Spleen (tissue), 11 donors: ENCODE data around the gene CLASP1. TPM values are rescaled to one million over a fixed set of nuclear protein-coding genes. Genes with fewer than 3 reads are reported as not detected.
"Not testable (repeated sequence)": the region's sequence is repeated elsewhere in the genome, so short reads cannot be mapped to it uniquely, and the experiment has no call there.

Experiments used
- DNase-seq: peaks from one replicate; pipeline ENCODE4 v3.0.0-alpha.2; 2020
- H3K27ac ChIP-seq, 8 donors: fragments of 200-600 bp; sonication (generic) in 7 of 8; 1 replicate in 4 of 8; 2 replicates in 4 of 8; pipeline versions ENCODE4 v1.5.0 to v1.8.0; 2016 to 2021; ENCODE audit warnings: inconsistent platforms in 4 of 8, mild to moderate bottlenecking in 4 of 8, moderate library complexity in 1 of 8
- H3K27me3 ChIP-seq, 7 donors: fragments of 200-600 bp; sonication (generic) in 6 of 7; replicated peaks in 1 of 7; 1 replicate in 4 of 7; 2 replicates in 3 of 7; pipeline versions ENCODE4 v1.5.0 to v1.8.0; 2016 to 2021; ENCODE audit warnings: inconsistent platforms in 3 of 7, mild to moderate bottlenecking in 1 of 7
- H3K36me3 ChIP-seq, 6 donors: fragments of 200-600 bp; sonication (generic) in 5 of 6; 1 replicate in 4 of 6; 2 replicates in 2 of 6; pipeline versions ENCODE4 v1.5.0 to v1.8.0; 2016 to 2021; ENCODE audit warnings: inconsistent platforms in 2 of 6
- H3K4me1 ChIP-seq, 6 donors: fragments of 200-600 bp; sonication (generic) in 5 of 6; 1 replicate in 3 of 6; 2 replicates in 3 of 6; pipeline versions ENCODE4 v1.5.0 to v1.8.0; 2016 to 2021; ENCODE audit warnings: inconsistent platforms in 3 of 6
- H3K4me3 ChIP-seq, 8 donors: fragments of 200-600 bp; sonication (generic) in 7 of 8; 1 replicate in 4 of 8; 2 replicates in 4 of 8; pipeline versions ENCODE4 v1.5.0 to v1.8.0; 2016 to 2021; ENCODE audit warnings: inconsistent platforms in 4 of 8, mild to moderate bottlenecking in 4 of 8, moderate library complexity in 2 of 8
- H3K9me3 ChIP-seq, 8 donors: fragments of 200-600 bp; sonication (generic) in 7 of 8; 1 replicate in 4 of 8; 2 replicates in 4 of 8; pipeline versions ENCODE4 v1.5.0 to v1.8.0; 2016 to 2021; ENCODE audit warnings: inconsistent platforms in 4 of 8
- POLR2A ChIP-seq, 3 donors: fragments of 450-650 bp; IDR thresholded peaks; one replicate each; pipeline ENCODE4 v1.5.1; 2017; ENCODE audit warnings: antibody characterized with exemption in 3 of 3, mild to moderate bottlenecking in 1 of 3
- POLR2AphosphoS5 ChIP-seq, 3 donors: sonication (generic); formaldehyde crosslinking; IDR thresholded peaks; one replicate each; pipeline ENCODE4 v1.5.1; 2017; ENCODE audit warnings: antibody characterized with exemption in 3 of 3
- WGBS, 5 donors: extraction: QIAGEN DNeasy Blood & Tissue Kit in 3 of 5; methylation state at CpG; one replicate each; pipeline versions ENCODE4 v1.1.5 to v1.1.7; 2013 to 2018; 5-methylcytosine and 5-hydroxymethylcytosine counted together
- intact Hi-C: fragments of 100-400 bp; cut with DNase I; formaldehyde crosslinking; loops from one replicate; pipeline ENCODE4 v1.15.0; 2023; ENCODE audit warnings: low total_unique reads
- polyA plus RNA-seq, 3 donors: library from polyadenylated mRNA; stranded (reverse); fragments of 200-250 nt; gene quantifications; one replicate each; pipeline ENCODE4 v1.2.1, GENCODE V29; 2013
- total RNA-seq, 7 donors: library from RNA; depleted of rRNA in 3 of 7; stranded (reverse); fragments of >200 nt in 3 of 7; fragmentation: NEBNext Ultra II Directional in 4 of 7; extraction: Animal tissue kit (Norgen Biotek cat#: 25700) in 4 of 7; gene quantifications; one replicate each; pipeline versions ENCODE4 v1.1.0 to v1.2.1, GENCODE V29; 2016 to 2021
- TF ChIP-seq, protein P1 (sequence below), 11 experiments: fragments of 200-600 bp in 7 of 11; fragments of 450-650 bp in 4 of 11; sonication (generic) in 4 of 11; IDR thresholded peaks in 8 of 11; conservative IDR thresholded peaks in 3 of 11; 1 replicate in 7 of 11; 2 replicates in 4 of 11; pipeline versions ENCODE4 v1.4.0 to v1.8.0; 2016 to 2021; ENCODE audit warnings: antibody characterized with exemption in 11 of 11, inconsistent platforms in 4 of 11, mild to moderate bottlenecking in 1 of 11
- donor health status: healthy with polysubstance abuse.
- donor health status: DM: no; HTN: no; CAD: no; lungs with moderate emphysema.
- donor health status: DM: no; HTN: no; CAD: no.
- donor health status: Bipolar disorder and iron deficiency.
- donor health status: healthy.
- donor health status: DM: no; HTN: no; CAD: no.
- donor health status: DM: yes; HTN: yes; CAD: no.

The CLASP1 gene
- total and polyA plus RNA-seq, 10 donors = 4.0 to 103 (median 71.7) TPM

DNA sequence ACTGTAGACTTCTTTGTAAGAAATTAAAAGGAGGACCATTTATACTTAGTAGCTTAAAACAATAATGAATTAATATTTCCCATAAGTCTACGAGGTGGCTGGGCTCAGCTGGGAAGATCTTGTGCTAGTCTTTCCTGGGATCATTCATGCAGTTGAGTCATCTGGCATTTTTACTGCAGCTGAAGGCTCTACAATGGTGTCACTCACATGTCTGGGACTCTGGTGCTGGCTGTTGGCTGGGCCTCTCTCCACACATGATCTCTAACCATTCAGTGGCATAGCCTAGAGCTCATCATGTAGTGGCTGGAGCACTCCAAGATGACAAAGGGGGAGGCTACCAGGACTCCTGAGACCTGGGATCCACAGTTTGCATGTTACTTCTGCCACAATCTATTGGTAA, 35.5 kb downstream of the CLASP1 start:
- Histone ChIP-seq H3K4me1 (peaks cover 11 to 54% (median 27%) of the 10 kb centered on the region in 6 donors), H3K9me3 (peaks cover 0 to 38% (median 19%) of the 10 kb centered on the region in 8 donors), H3K4me3 (no peak overlapping the region), H3K36me3 (peaks cover 0 to 19% (median 3%) of the 10 kb centered on the region in 6 donors), H3K27me3 (no peaks in the 10 kb centered on the region), H3K27ac (peak overlapping the region in 1 of 8 donors; percentile 78)
- TF ChIP-seq, protein P1, sequence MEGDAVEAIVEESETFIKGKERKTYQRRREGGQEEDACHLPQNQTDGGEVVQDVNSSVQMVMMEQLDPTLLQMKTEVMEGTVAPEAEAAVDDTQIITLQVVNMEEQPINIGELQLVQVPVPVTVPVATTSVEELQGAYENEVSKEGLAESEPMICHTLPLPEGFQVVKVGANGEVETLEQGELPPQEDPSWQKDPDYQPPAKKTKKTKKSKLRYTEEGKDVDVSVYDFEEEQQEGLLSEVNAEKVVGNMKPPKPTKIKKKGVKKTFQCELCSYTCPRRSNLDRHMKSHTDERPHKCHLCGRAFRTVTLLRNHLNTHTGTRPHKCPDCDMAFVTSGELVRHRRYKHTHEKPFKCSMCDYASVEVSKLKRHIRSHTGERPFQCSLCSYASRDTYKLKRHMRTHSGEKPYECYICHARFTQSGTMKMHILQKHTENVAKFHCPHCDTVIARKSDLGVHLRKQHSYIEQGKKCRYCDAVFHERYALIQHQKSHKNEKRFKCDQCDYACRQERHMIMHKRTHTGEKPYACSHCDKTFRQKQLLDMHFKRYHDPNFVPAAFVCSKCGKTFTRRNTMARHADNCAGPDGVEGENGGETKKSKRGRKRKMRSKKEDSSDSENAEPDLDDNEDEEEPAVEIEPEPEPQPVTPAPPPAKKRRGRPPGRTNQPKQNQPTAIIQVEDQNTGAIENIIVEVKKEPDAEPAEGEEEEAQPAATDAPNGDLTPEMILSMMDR (IDR thresholded peaks at IDR 0.05 in 8 of 11, conservative IDR thresholded peaks at IDR 0.05 in 3 of 11) = no peak
- TF ChIP-seq POLR2AphosphoS5 (IDR thresholded peaks at IDR 0.05) = no peak
- TF ChIP-seq POLR2A (IDR thresholded peaks at IDR 0.05) = no peak
- intact Hi-C loops = no loop called here
- 85 to 93% (median 91%) methylated on average over 1 of the region's 1 CpG for WGBS, 5 donors
- DNase-seq = no peak

DNA sequence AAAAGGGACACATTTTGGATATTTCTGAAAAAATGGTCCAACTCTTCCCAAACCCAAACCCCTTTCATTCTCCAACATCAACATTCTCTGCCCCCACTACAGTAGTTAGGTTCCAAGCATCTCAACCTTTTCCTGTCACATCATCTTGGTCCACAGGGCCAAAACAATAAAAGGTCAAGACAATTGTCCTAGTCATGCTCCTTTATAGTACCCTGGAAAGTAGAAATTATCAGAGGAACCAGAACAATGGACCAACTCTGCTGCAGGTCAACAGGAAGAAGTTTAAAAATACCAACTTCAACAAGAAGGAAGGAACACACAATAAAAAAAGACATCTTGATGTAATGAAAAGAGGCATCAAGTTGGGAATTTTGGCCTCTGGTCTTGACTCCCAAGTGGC, 36.1 kb downstream of the CLASP1 start:
- H3K36me3 ChIP-seq = peaks cover 0 to 19% (median 3%) of the 10 kb centered on the region in 6 donors
- peaks cover 11 to 56% (median 31%) of the 10 kb centered on the region in 6 donors for H3K4me1 ChIP-seq
- peak overlapping the region in 2 of 8 donors; percentile 14 to 78 for H3K27ac ChIP-seq
- TF ChIP-seq, protein P1 (IDR thresholded peaks at IDR 0.05 in 8 of 11, conservative IDR thresholded peaks at IDR 0.05 in 3 of 11) = no peak
- TF ChIP-seq POLR2A (IDR thresholded peaks at IDR 0.05) (no peak), POLR2AphosphoS5 (IDR thresholded peaks at IDR 0.05) (no peak)
- no peak for DNase-seq
- H3K9me3 ChIP-seq = peaks cover 0 to 38% (median 19%) of the 10 kb centered on the region in 8 donors
- intact Hi-C loops = no loop called here
- H3K4me3 ChIP-seq = no peak overlapping the region
- no peaks in the 10 kb centered on the region for H3K27me3 ChIP-seq

DNA sequence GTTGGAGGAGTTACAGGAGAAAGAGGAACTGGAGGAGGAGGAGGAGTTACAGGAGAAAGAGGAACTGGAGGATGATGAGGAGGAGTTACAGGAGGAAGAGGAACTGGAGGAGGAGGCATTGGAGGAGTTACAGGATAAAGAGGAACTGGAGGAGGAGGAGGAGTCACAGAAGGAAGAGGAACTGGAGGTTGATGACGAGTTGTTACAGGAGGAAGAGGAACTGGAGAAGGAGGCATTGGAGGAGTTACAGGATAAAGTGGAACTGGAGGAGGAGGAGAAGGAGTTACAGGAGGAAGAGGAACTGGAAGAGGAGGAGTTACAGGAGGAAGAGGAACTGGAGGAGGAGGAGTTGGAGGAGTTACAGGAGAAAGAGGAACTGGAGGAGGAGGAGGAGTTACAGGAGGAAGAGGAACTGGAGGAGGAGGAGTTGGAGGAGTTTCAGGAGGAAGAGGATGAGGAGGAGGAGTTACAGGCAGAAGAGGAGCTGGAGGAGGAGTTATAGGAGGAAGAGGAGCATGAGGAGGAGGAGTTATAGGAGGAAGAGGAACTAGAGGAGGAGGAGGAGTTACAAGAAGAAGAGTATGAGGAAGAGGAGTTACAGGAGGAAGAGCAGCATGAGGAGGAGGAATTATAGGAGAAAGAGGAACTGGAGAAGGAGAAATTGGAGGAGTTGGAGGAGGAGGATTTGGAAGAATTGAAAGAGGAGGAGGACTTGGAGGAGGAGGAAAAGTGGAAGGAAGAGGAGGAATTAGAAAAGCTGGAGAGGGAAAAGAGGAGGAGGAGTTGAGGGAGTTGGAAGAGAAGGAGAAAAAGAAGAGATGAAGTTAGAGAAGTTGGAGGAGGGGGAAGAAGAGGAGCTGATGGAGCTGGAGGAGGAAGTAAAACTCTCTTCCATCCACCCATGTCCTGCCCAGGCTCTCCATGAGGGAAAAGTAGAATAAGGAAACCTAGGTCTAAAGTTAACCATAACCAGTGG, 37.2 kb downstream of the CLASP1 start:
- H3K27me3 ChIP-seq = no peaks in the 10 kb centered on the region
- intact Hi-C loops = no loop called here
- peaks cover 9 to 44% (median 23%) of the 10 kb centered on the region in 6 donors for H3K4me1 ChIP-seq
- H3K4me3 ChIP-seq = no peak overlapping the region
- peaks cover 0 to 19% (median 3%) of the 10 kb centered on the region in 6 donors for H3K36me3 ChIP-seq
- TF ChIP-seq, protein P1 (IDR thresholded peaks at IDR 0.05 in 8 of 11, conservative IDR thresholded peaks at IDR 0.05 in 3 of 11) = no peak
- no peak for TF ChIP-seq POLR2A (IDR thresholded peaks at IDR 0.05)
- TF ChIP-seq POLR2AphosphoS5 (IDR thresholded peaks at IDR 0.05) = no peak
- WGBS, 5 donors = 30 to 45% (median 38%) methylated on average over 1 of the region's 1 CpG
- peak overlapping the region in 6 of 8 donors; percentile 4 to 78 (median 44) for H3K27ac ChIP-seq
- H3K9me3 ChIP-seq = peaks cover 0 to 38% (median 19%) of the 10 kb centered on the region in 8 donors
- no peak for DNase-seq

- intact Hi-C loops, H3K27me3 ChIP-seq, H3K4me3 ChIP-seq, DNase-seq: not testable (repeated sequence)
- H3K4me1 ChIP-seq = peaks cover 2 to 35% (median 16%) of the 10 kb centered on the region in 6 donors
- H3K9me3 ChIP-seq = peaks cover 0 to 38% (median 19%) of the 10 kb centered on the region in 8 donors
- H3K36me3 ChIP-seq = peaks cover 0 to 24% (median 3%) of the 10 kb centered on the region in 6 donors
- peak overlapping the region in 4 of 8 donors; percentile 19 to 78 (median 68) for H3K27ac ChIP-seq
- whole genome bisulfite sequencing, 5 donors = 38 to 65% (median 44%) methylated on average over 2 of the region's 2 CpGs
Measured at GRCh38 chr2:121611048-121611649, 38.1 kb downstream of the CLASP1 start.

DNA sequence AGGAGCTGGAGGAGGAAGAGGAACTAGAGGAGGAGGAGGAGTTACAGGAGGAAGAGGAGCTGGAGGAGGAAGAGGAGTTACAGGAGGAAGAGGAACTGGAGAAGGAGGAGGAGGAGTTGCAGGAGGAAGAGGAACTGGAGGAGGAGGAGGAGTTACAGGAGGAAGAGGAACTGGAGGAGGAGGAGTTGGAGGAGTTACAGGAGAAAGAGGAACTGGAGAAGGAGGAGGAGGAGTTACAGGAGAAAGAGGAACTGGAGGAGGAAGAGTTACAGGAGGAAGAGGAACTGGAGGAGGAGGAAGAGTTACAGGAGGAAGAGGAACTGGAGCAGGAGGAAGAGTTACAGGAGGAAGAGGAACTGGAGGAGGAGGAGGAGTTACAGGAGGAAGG, 38.8 kb downstream of the CLASP1 start:
- H3K27me3 ChIP-seq, intact Hi-C loops, H3K4me3 ChIP-seq, DNase-seq: not testable (repeated sequence)
- Histone ChIP-seq H3K27ac (peak overlapping the region in 4 of 8 donors; percentile 7 to 78 (median 68)), H3K9me3 (peaks cover 0 to 38% (median 19%) of the 10 kb centered on the region in 8 donors), H3K4me1 (peaks cover 0 to 36% (median 16%) of the 10 kb centered on the region in 6 donors), H3K36me3 (peaks cover 0 to 30% (median 5%) of the 10 kb centered on the region in 6 donors)
